DMS153 (cell line): ENCODE results near the gene POU2AF1.
"Not testable (repeated sequence)": the region's sequence is repeated elsewhere in the genome, so short reads cannot be mapped to it uniquely, and the experiment has no call there.

Source experiments
- DNase-seq: peaks from one replicate; lab custom pipeline; 2025; lab: John Stamatoyannopoulos, UW

The POU2AF1 gene

DNA sequence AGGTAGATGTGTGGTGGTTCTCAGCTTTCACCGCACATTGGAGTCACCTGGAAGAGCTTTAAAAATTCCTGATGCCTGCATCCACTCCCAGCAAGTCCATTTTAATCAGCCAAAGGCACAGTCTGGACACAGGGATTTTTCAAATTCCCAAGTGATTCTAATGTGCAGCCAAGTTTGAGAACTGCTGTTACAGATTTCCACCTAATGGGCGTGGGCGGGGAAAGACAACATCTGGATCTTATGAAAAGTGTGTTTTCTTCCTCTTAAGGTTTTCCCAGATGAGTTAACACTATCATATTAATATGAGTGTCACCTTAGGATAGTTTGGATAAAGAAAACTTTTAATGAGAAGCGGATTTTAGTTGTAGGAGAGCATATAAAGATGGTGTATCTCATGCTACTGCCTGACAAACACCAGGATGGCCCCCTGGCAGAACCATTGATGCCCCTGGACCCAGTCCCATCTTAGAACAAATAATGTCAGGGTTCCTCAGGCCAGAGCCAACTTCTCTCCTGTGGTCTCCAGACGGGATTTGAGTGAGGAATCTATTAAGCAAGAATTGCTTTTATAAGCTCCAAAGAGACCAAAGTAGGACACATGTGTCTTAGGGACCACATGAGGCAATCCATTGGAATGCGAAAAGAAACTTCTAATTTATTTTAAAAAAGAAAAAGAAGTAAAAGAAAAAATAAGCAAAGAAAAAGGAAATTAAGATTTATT, 31.9 kb downstream of the POU2AF1 start:
- DNase-seq = no peak

DNA sequence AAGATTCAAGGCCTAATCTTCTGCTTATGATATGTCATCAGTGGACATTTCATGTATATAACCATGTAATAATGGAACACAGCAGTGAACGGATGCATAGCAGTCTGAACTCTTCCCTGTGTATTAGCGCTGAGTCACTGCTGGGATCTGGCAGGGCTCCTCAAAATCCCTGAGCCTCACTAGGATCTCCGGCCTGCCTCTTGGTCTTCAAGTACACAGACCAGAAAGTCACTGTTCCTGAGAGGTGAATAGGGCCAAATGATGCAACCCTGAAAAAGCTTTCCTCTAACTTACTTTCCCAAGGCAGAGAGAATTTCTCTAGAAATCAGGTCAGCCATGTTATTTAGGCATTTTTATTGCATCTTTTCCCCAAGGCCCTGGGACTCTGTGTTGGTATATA, 35.0 kb downstream of the POU2AF1 start:
- DNase-seq = no peak

DNA sequence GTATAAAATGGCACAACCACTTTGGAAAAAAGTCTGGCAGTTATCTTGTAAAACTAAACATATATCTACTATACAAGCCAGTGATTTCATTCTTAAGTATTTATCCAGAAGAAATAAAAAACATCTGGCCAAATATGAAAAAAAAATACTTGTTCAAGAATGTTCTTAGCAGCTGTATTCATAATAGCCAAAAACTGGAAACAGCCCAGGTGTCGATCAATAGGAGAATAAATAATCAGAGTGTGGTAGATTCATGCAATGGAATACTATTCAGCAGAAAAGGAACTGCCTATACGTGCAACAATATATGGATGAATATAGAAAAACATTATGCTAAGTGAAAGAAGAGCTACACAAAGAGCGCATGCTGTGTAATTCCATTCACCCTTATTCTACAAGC, 36.7 kb downstream of the POU2AF1 start:
- no peak for DNase-seq

GRCh38 chr11:111339758-111340388, 39.2 kb downstream of the POU2AF1 start:
- no peak for DNase-seq

- no peak for DNase-seq
Observed at GRCh38 chr11:111336582-111337256, 42.4 kb downstream of the POU2AF1 start.

DNA sequence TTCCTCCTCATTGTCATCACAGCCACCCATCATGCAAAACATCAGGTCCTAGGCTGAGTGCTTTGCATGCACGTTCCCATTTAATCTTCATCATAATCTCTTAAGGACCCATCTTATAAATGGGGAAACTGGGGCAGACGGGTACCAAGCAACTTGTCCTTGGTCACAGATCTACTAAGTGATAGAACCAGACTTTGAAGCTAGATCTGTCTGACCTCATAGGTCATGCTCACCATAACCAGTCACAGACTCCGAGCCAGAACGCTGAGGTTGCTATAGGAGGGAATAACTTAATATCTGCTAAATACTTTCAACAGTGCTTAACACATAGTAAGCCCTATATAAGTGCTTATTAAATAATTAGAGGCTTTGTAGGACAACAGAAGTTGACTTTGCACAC, 43.0 kb downstream of the POU2AF1 start:
- DNase-seq = no peak

DNA sequence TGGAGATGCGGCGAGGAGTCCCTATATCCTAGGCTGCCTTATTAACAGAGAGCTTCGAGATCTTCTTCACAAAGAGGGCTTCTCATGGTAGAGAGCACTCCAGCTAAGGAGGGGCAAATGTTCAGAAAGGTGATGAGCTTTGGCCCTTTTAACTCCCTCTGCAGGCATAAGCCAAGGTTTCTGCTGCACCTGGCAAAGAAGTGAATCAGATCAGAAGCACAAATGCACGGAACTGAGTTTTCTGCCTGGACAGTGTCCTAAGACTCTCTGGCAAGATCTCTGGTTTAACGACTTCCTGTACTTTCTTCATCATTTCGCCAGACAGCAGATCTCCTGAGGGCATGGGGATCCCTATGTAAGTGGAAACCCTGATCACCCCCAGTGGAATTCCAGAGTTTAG, 43.5 kb downstream of the POU2AF1 start:
- no peak for DNase-seq

- peak; percentile 98 for DNase-seq
Observed at GRCh38 chr11:111334532-111335502, 44.3 kb downstream of the POU2AF1 start.

DNA sequence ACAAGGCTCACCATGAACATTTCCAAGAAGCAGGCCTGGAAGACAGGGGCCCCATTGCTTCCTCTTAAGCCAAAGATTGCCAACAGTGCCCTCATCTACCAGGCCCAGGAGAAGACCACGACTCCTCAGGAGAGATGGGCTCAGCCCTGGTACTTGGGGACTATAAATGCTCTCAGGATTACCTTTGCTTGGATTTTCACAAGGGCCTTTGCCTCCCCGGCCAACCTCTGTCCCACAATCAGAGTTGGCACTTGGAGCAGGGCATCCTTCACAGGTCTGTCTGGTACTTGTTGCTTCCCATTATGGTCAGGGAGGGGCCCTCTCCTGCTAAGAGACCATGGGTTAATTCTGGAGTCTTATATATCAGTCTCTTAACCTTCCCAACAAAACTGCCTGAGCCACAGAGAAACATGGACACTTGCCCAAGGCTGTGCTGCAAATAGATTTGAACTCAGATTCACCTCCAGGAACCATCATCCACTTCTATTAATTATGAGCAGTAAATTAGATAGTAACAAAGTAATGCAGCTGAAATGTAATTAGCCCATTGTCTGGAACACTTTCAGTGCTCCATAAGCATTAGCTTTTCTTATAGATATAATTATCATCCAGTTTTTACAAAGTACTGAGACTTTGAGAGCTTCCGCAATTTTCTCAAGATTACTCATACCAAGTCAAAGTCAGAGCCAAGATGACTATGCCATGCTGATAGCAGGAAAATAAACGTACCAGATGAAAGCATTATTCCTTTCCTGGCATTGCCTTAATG, 47.2 kb downstream of the POU2AF1 start:
- no peak for DNase-seq

GRCh38 chr11:111330234-111330893, 48.7 kb downstream of the POU2AF1 start:
- DNase-seq = no peak

DNA sequence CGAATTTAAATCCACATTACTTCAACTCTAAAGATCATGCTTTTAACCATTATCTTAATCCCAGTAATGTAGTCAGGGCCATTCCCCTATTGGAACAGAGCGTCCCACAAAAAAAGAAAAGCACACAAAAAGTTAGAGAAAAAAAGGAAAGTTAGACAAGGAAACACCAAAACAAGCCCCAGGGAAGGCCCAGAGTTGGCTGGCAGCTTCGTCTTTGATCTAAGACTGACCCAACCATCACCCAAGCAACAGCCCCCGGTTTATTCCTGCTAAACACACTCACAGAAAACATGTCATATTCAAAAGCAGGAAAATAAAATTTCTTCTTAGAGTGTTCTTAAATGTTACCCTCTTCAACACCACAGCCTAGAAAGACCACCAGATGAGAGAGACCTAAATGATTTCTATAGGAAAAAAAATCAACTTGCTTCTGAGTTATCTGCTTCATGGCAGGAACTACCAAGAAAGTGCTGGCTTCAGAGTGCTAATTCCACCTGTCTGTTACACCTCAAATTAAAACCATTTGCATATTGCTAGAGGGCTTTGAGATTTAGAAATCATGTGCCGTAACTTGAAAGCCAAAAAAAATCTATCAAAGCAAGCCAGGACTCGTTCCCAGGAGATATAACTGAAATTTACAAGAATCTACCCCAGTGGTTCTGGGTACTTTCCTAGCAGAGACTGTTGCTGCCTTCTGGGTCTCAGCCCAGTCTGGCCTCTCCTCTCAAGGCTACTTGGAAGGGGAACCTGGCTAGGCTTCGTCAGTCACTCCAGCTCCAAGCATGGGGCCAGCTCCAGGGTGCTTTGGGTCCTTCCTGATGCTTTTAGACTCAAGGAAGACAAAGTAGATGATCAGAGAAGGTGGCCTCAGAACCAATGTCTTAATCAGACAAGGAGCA, 49.5 kb downstream of the POU2AF1 start:
- no peak for DNase-seq

DNA sequence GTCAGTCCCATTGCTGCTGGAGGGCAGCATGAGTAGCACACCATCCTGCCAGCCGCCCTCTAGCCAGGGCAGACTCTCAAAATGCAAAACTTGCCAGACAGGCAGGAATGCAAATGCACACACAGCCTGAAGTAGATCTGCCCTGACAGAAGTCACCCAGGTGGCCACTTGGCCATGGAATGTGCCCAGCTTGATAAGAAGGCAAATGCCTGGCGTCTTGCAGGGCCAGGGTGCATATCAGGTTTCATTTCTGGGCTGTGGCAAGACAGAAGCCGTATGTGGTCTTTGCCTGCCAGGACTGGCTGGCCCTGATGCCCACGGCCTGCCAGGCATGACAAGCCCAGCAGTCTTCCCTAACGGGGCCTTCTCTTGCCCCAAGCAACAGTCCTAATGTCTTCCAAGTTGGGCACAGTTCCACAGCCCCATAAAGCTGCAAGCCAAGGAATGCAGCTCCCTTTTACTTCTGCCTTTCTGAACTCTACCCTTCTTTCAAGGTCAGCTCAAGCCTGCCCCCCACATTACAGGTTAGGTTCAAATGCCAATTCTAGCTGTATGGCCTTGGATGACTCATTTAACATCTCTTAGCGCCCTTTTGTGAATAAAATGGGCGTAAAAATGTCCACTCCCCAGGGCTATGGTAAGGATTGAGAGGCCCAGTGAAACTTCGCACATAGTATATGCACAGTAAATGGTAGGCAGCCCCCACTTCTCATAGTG, 51.0 kb downstream of the POU2AF1 start:
- no peak for DNase-seq

DNA sequence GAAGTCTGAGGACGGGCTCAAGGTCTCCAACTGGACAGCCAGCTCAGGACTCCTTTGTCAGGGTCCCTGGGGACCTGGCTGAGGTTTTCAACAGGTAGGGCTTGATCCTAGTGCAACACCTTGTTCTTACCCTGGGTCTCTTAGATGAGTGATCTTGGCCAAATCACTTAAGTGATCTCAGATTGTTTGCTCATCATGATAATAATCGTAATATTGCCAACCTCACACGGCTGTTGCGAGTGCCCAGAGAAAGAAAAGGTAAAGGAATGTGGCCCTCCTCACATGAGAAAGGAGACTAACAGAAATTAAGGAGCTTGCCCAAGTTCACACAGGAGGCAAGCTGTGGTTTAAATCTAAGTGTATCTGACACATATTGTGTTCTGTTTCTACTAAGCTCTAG, 52.3 kb downstream of the POU2AF1 start:
- no peak for DNase-seq

DNA sequence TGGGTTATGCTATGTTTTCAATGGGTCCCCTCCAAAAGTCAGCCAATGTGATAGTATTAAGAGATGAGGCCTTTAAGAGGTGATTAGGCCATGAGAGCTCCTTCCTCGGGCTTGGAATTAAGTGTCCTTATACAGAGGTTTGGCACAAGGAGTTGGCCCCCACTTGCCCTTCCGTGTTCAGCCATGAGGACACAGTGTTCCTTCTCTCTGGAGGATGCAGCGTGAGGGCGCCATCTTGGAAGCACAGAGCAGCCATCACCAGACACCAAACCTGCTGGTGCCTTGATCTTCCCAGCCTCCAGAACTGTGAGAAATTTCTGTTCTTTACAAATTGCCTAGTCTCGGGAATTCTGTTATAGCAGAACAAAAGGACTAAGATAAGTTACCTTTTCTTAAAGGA, 53.8 kb downstream of the POU2AF1 start:
- no peak for DNase-seq

GRCh38 chr11:111324277-111324720, 54.8 kb downstream of the POU2AF1 start:
- no peak for DNase-seq

- DNase-seq = no peak
Observed at GRCh38 chr11:111322534-111322933, 56.5 kb downstream of the POU2AF1 start.

- DNase-seq = no peak
Observed at GRCh38 chr11:111320728-111321568, 58.1 kb downstream of the POU2AF1 start.

GRCh38 chr11:111320199-111320598, 58.9 kb downstream of the POU2AF1 start:
- DNase-seq = not testable (repeated sequence)
